Thymus (tissue), 11 donors: ENCODE results near the gene MUC2. TPM values are rescaled to one million over a fixed set of nuclear protein-coding genes. Genes with fewer than 3 reads are reported as not detected.

Experiments
- DNase-seq, 9 donors: peaks; one replicate each; pipeline ENCODE4 v3.0.0-alpha.2; 2013; ENCODE audit warnings: low spot score in 9 of 9, low read depth in 6 of 9, missing footprints in 1 of 9
- H3K27ac ChIP-seq, 2 donors: one replicate each; pipeline ENCODE4 v1.5.1; 2013; ENCODE audit warnings: control low read depth in 1 of 2, low read depth in 1 of 2, low read length in 1 of 2, mild to moderate bottlenecking in 1 of 2, moderate library complexity in 1 of 2
- H3K27me3 ChIP-seq, 2 donors: one replicate each; pipeline ENCODE4 v1.5.1; 2013; ENCODE audit warnings: low read length in 1 of 2; ENCODE audit not compliant: control insufficient read depth in 2 of 2, insufficient read depth in 1 of 2
- H3K36me3 ChIP-seq, 2 donors: one replicate each; pipeline ENCODE4 v1.5.1; 2013; ENCODE audit warnings: low read length in 1 of 2, mild to moderate bottlenecking in 1 of 2, moderate library complexity in 1 of 2; ENCODE audit not compliant: control insufficient read depth in 2 of 2, insufficient read depth in 2 of 2
- H3K4me1 ChIP-seq, 2 donors: one replicate each; pipeline ENCODE4 v1.5.1; 2013; ENCODE audit warnings: low read length in 2 of 2; ENCODE audit not compliant: control insufficient read depth in 2 of 2, insufficient read depth in 2 of 2
- H3K4me3 ChIP-seq, 2 donors: one replicate each; pipeline ENCODE4 v1.5.1; 2013; ENCODE audit warnings: low read length in 2 of 2, control low read depth in 1 of 2, mild to moderate bottlenecking in 1 of 2
- H3K9me3 ChIP-seq, 2 donors: one replicate each; pipeline ENCODE4 v1.5.1; 2013; ENCODE audit warnings: low read length in 1 of 2, mild to moderate bottlenecking in 1 of 2; ENCODE audit not compliant: control insufficient read depth in 2 of 2, insufficient read depth in 1 of 2
- WGBS: extraction: QIAGEN DNeasy Blood & Tissue Kit; methylation state at CpG from one replicate; pipeline ENCODE4 v1.1.7; 2013; 5-methylcytosine and 5-hydroxymethylcytosine counted together
- polyA plus RNA-seq: library from polyadenylated mRNA; stranded (reverse); fragments of 200-250 nt; gene quantifications from one replicate; pipeline ENCODE4 v1.2.3, GENCODE V29; 2013
- total RNA-seq: library from RNA; stranded (reverse); fragments of 120-200 nt; gene quantifications from one replicate; pipeline ENCODE4 v1.2.4, GENCODE V29; 2013
- donor health status: healthy.

Gene MUC2
- total and polyA plus RNA-seq, 2 donors: under 0.01 TPM

- Histone ChIP-seq H3K9me3 (no peaks in the 10 kb centered on the region), H3K27ac (no peak overlapping the region), H3K4me1 (no peaks in the 10 kb centered on the region), H3K27me3 (peaks cover 0 to 29% of the 10 kb centered on the region in 2 donors), H3K36me3 (no peaks in the 10 kb centered on the region), H3K4me3 (no peak overlapping the region)
- WGBS: 96% methylated on average over 6 of the region's 6 CpGs
- no peak for DNase-seq
Observed at GRCh38 chr11:1049071-1049405, 25.6 kb upstream of the MUC2 start.

GRCh38 chr11:1049431-1049891, 25.2 kb upstream of the MUC2 start:
- no peak for DNase-seq
- peaks cover 0 to 30% of the 10 kb centered on the region in 2 donors for H3K27me3 ChIP-seq
- H3K4me1 ChIP-seq: no peaks in the 10 kb centered on the region
- H3K4me3 ChIP-seq: no peak overlapping the region
- WGBS: 65% methylated on average over 13 of the region's 13 CpGs
- H3K9me3 ChIP-seq: no peaks in the 10 kb centered on the region
- H3K27ac ChIP-seq: no peak overlapping the region
- H3K36me3 ChIP-seq: no peaks in the 10 kb centered on the region

- H3K4me3 ChIP-seq: no peak overlapping the region
- H3K4me1 ChIP-seq: no peaks in the 10 kb centered on the region
- H3K27me3 ChIP-seq: peaks cover 0 to 30% of the 10 kb centered on the region in 2 donors
- DNase-seq: no peak
- no peaks in the 10 kb centered on the region for H3K36me3 ChIP-seq
- WGBS: 85% methylated on average over 18 of the region's 18 CpGs
- H3K27ac ChIP-seq: no peak overlapping the region
- no peaks in the 10 kb centered on the region for H3K9me3 ChIP-seq
Observed at GRCh38 chr11:1049911-1050580, 24.6 kb upstream of the MUC2 start.

GRCh38 chr11:1050581-1051355, 23.9 kb upstream of the MUC2 start:
- H3K4me1 ChIP-seq: no peaks in the 10 kb centered on the region
- no peaks in the 10 kb centered on the region for H3K9me3 ChIP-seq
- no peak overlapping the region for H3K4me3 ChIP-seq
- no peaks in the 10 kb centered on the region for H3K36me3 ChIP-seq
- H3K27ac ChIP-seq: no peak overlapping the region
- 60% methylated on average over 39 of the region's 39 CpGs for WGBS
- peaks cover 0 to 30% of the 10 kb centered on the region in 2 donors for H3K27me3 ChIP-seq
- DNase-seq: peak; percentile 13 to 79 (median 46)

GRCh38 chr11:1051356-1052132, 23.1 kb upstream of the MUC2 start:
- DNase-seq: no peak
- Histone ChIP-seq H3K27me3 (peaks cover 0 to 30% of the 10 kb centered on the region in 2 donors), H3K9me3 (no peaks in the 10 kb centered on the region), H3K36me3 (no peaks in the 10 kb centered on the region), H3K4me3 (no peak overlapping the region), H3K4me1 (no peaks in the 10 kb centered on the region), H3K27ac (no peak overlapping the region)
- 75% methylated on average over 15 of the region's 15 CpGs for WGBS

GRCh38 chr11:1052133-1053011, 22.3 kb upstream of the MUC2 start:
- Histone ChIP-seq H3K9me3 (no peaks in the 10 kb centered on the region), H3K27ac (no peak overlapping the region), H3K4me3 (no peak overlapping the region), H3K27me3 (peaks cover 0 to 28% of the 10 kb centered on the region in 2 donors), H3K4me1 (no peaks in the 10 kb centered on the region), H3K36me3 (no peaks in the 10 kb centered on the region)
- 93% methylated on average over 25 of the region's 25 CpGs for WGBS
- DNase-seq: no peak

- H3K4me3 ChIP-seq: no peak overlapping the region
- H3K36me3 ChIP-seq: no peaks in the 10 kb centered on the region
- no peaks in the 10 kb centered on the region for H3K4me1 ChIP-seq
- WGBS: 83% methylated on average over 25 of the region's 25 CpGs
- no peak overlapping the region for H3K27ac ChIP-seq
- no peak for DNase-seq
- H3K9me3 ChIP-seq: no peaks in the 10 kb centered on the region
- peaks cover 0 to 21% of the 10 kb centered on the region in 2 donors for H3K27me3 ChIP-seq
Observed at GRCh38 chr11:1053121-1053901, 21.4 kb upstream of the MUC2 start.
